Type B pancreatic cell (in vitro differentiated cells): ENCODE measurements around the gene EMILIN2. TPM values are rescaled to one million over a fixed set of nuclear protein-coding genes. Genes with fewer than 3 reads are reported as not detected.

Experiments
- DNase-seq: peaks from one replicate; pipeline ENCODE4 v3.0.0; 2021; ENCODE audit warnings: mixed read lengths; ENCODE audit not compliant: unreplicated experiment; ENCODE audit errors: extremely low spot score
- H3K27ac Mint-ChIP-seq: 2 replicates; pipeline ENCODE4 v1.8.0; 2021; ENCODE audit warnings: mild to moderate bottlenecking, mixed read lengths
- H3K27me3 Mint-ChIP-seq: 2 replicates; pipeline ENCODE4 v1.8.0; 2021; ENCODE audit warnings: mixed read lengths
- H3K36me3 Mint-ChIP-seq: 2 replicates; pipeline ENCODE4 v1.8.0; 2021; ENCODE audit warnings: mixed read lengths
- H3K4me1 Mint-ChIP-seq: one replicate; pipeline ENCODE4 v1.8.0; 2021; ENCODE audit warnings: mixed read lengths; ENCODE audit not compliant: unreplicated experiment
- H3K4me3 Mint-ChIP-seq: 2 replicates; pipeline ENCODE4 v1.8.0; 2021; ENCODE audit warnings: mild to moderate bottlenecking, mixed read lengths
- H3K9me3 Mint-ChIP-seq: 2 replicates; pipeline ENCODE4 v1.8.0; 2021; ENCODE audit warnings: mixed read lengths
- CTCF ChIP-seq: fragments of 200-600 bp; sonication (generic); conservative IDR thresholded peaks from 2 replicates; pipeline ENCODE4 v1.5.0; 2021; ENCODE audit warnings: antibody characterized with exemption, mild to moderate bottlenecking
- total RNA-seq: library from RNA; stranded (reverse); gene quantifications from 2 replicates; pipeline ENCODE4 v1.2.1, GENCODE V29; 2021; ENCODE audit warnings: low replicate concordance

EMILIN2 gene
- total RNA-seq, 1 donor from 2014 or later, result 9.4 TPM

- no peak for TF ChIP-seq CTCF
- no peaks in the 10 kb centered on the region for H3K27me3 Mint-ChIP-seq
- H3K9me3 Mint-ChIP-seq, result no peaks in the 10 kb centered on the region
- peaks cover 5% of the 10 kb centered on the region for H3K36me3 Mint-ChIP-seq
- peaks cover 33% of the 10 kb centered on the region for H3K4me1 Mint-ChIP-seq
- no peak for DNase-seq
- H3K27ac Mint-ChIP-seq, result no peak overlapping the region
- peak overlapping the region; percentile 39 for H3K4me3 Mint-ChIP-seq
These were observed 114.3 kb downstream of the EMILIN2 start for GRCh38 chr18:2960983-2961696.

- Mint-ChIP-seq H3K27me3 (no peaks in the 10 kb centered on the region), H3K4me3 (no peak overlapping the region), H3K9me3 (no peaks in the 10 kb centered on the region), H3K4me1 (peaks cover 39% of the 10 kb centered on the region), H3K27ac (no peak overlapping the region), H3K36me3 (peaks cover 5% of the 10 kb centered on the region)
- no peak for DNase-seq
- TF ChIP-seq CTCF, result no peak
These were observed 115.0 kb downstream of the EMILIN2 start for GRCh38 chr18:2961821-2962220.

GRCh38 chr18:2963048-2963447 lies 116.2 kb downstream of the EMILIN2 start:
- H3K4me3 Mint-ChIP-seq, result no peak overlapping the region
- no peaks in the 10 kb centered on the region for H3K9me3 Mint-ChIP-seq
- H3K27me3 Mint-ChIP-seq, result no peaks in the 10 kb centered on the region
- H3K4me1 Mint-ChIP-seq, result peaks cover 41% of the 10 kb centered on the region
- DNase-seq, result no peak
- no peak overlapping the region for H3K27ac Mint-ChIP-seq
- peaks cover 5% of the 10 kb centered on the region for H3K36me3 Mint-ChIP-seq
- no peak for TF ChIP-seq CTCF

GRCh38 chr18:2964361-2965010 lies 117.7 kb downstream of the EMILIN2 start:
- DNase-seq, result no peak
- Mint-ChIP-seq H3K4me1 (peaks cover 54% of the 10 kb centered on the region), H3K4me3 (no peak overlapping the region), H3K36me3 (peaks cover 5% of the 10 kb centered on the region), H3K27me3 (no peaks in the 10 kb centered on the region), H3K9me3 (no peaks in the 10 kb centered on the region), H3K27ac (no peak overlapping the region)
- no peak for TF ChIP-seq CTCF

Other genes with a start within 250 kb of the EMILIN2 start
- gene SMCHD1, start 191.3 kb upstream of the EMILIN2 start, total RNA-seq, result 40.1 and 56.5 TPM in 2 replicates
- 17.8 and 26.8 TPM in 2 replicates for gene LPIN2, start 166.1 kb downstream of the EMILIN2 start, total RNA-seq